ENCODE measurements around the gene METTL8.

Gene METTL8

GRCh38 chr2:171433763-171434012, at the start of gene METTL8:
TSS of gene METTL8 (minus strand) at chr2:171433990. CDS start at chr2:171392185, 41,805 bp downstream.
- ATAC-seq, result no peak
- Mint-ChIP-seq H3K4me3 (peak within 1 kb of the TSS; percentile 90), H3K36me3 (peaks cover 55% of the 10 kb centered on the region)

DNA sequence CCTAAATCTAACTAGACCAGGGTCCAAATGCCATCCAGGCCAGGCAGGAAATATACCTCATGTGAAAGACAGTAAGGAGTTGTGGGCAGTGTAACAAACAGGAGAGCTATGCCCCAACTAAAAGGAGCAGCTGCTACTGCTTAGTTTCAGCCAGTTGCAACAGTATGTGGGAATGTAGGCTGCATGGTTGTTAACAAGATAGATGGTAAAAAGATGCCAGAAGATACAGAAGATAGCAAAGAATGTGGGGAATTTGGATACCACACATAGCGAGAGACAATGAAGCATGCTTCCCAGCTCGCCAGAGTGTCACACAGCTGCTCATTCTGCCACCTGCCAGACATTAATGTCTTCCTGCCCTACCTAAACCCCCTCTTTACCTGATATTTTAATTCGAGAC, 49.1 kb upstream of the METTL8 start:
- Mint-ChIP-seq H3K4me3 (no peak overlapping the region), H3K36me3 (peaks cover 70% of the 10 kb centered on the region), H3K9me3 (no peaks in the 10 kb centered on the region), H3K4me1 (no peaks in the 10 kb centered on the region), H3K27ac (no peak overlapping the region), H3K27me3 (no peaks in the 10 kb centered on the region)
- ATAC-seq, result no peak

More at GRCh38 chr2:171433763-171434012, at the start of gene METTL8:
- peak within 1 kb of the TSS; percentile 92 for H3K27ac Mint-ChIP-seq
- no peaks in the 10 kb centered on the region for H3K27me3 Mint-ChIP-seq
- H3K9me3 Mint-ChIP-seq, result peaks cover 4% of the 10 kb centered on the region
- H3K4me1 Mint-ChIP-seq, result peaks cover 49% of the 10 kb centered on the region

- Mint-ChIP-seq H3K27me3 (no peaks in the 10 kb centered on the region), H3K4me1 (no peaks in the 10 kb centered on the region), H3K36me3 (peaks cover 71% of the 10 kb centered on the region), H3K27ac (no peak overlapping the region), H3K9me3 (no peaks in the 10 kb centered on the region), H3K4me3 (no peak overlapping the region)
- no peak for ATAC-seq
Observed at GRCh38 chr2:171482308-171482707, 48.5 kb upstream of the METTL8 start.

- peaks cover 61% of the 10 kb centered on the region for H3K36me3 Mint-ChIP-seq
- no peak overlapping the region for H3K4me3 Mint-ChIP-seq
- no peaks in the 10 kb centered on the region for H3K27me3 Mint-ChIP-seq
- no peak overlapping the region for H3K27ac Mint-ChIP-seq
- no peak for ATAC-seq
- H3K9me3 Mint-ChIP-seq, result no peaks in the 10 kb centered on the region
- no peaks in the 10 kb centered on the region for H3K4me1 Mint-ChIP-seq
Observed at GRCh38 chr2:171480908-171481307, 47.1 kb upstream of the METTL8 start.

GRCh38 chr2:171479154-171479814, 45.5 kb upstream of the METTL8 start:
- Mint-ChIP-seq H3K4me1 (no peaks in the 10 kb centered on the region), H3K27me3 (no peaks in the 10 kb centered on the region), H3K9me3 (no peaks in the 10 kb centered on the region), H3K27ac (no peak overlapping the region), H3K4me3 (no peak overlapping the region), H3K36me3 (peaks cover 63% of the 10 kb centered on the region)
- no peak for ATAC-seq

- H3K27me3 Mint-ChIP-seq, result no peaks in the 10 kb centered on the region
- no peak for ATAC-seq
- H3K9me3 Mint-ChIP-seq, result no peaks in the 10 kb centered on the region
- H3K27ac Mint-ChIP-seq, result no peak overlapping the region
- H3K36me3 Mint-ChIP-seq, result peaks cover 71% of the 10 kb centered on the region
- H3K4me3 Mint-ChIP-seq, result no peak overlapping the region
- no peaks in the 10 kb centered on the region for H3K4me1 Mint-ChIP-seq
Observed at GRCh38 chr2:171478345-171478744, 44.6 kb upstream of the METTL8 start.

DNA sequence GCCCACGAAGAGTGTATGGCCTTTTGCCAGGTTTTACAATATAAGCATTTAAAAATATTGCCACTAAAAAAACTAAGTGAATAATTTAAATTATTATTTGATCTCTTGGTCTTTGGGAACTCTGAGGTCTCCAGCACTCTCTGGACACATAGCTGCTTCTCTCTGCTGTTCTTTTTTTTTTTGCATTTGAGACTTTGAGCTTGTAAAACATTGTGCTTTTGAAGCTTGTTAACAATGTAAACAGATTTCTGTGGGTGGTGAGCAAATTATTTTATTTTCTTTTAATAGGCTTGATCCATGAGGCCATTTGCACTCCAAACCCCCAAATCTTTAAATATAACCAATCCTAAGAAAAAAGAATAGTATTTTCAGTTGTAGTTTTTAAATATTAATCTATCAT, 42.2 kb upstream of the METTL8 start:
- Mint-ChIP-seq H3K27ac (no peak overlapping the region), H3K9me3 (no peaks in the 10 kb centered on the region), H3K27me3 (no peaks in the 10 kb centered on the region), H3K4me1 (no peaks in the 10 kb centered on the region), H3K36me3 (peaks cover 67% of the 10 kb centered on the region), H3K4me3 (no peak overlapping the region)
- no peak for ATAC-seq

- Mint-ChIP-seq H3K4me3 (no peak overlapping the region), H3K4me1 (no peaks in the 10 kb centered on the region), H3K27ac (no peak overlapping the region), H3K9me3 (no peaks in the 10 kb centered on the region), H3K36me3 (peaks cover 63% of the 10 kb centered on the region), H3K27me3 (no peaks in the 10 kb centered on the region)
- ATAC-seq, result no peak
Observed at GRCh38 chr2:171470129-171470528, 36.3 kb upstream of the METTL8 start.

DNA sequence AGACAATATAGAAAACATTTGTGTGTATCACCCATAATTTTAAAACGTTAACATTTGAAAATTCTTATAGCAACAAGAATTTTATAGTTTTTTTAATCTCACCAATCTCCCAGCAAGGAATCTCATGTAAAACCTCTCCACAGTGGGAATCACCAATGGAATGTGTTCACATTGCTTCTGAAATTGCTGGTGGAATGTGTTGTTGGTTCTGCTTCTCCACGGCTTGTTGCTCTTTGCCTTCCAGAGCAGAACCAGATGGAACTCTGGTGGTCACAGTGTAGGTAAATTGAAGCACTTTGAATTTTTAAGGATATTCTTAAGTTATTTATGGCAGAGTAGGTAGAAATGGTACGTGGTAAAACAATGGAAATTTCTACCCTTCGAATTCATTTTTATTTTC, 35.4 kb upstream of the METTL8 start:
- Mint-ChIP-seq H3K4me3 (no peak overlapping the region), H3K9me3 (no peaks in the 10 kb centered on the region), H3K27ac (no peak overlapping the region), H3K27me3 (no peaks in the 10 kb centered on the region), H3K36me3 (peaks cover 57% of the 10 kb centered on the region), H3K4me1 (no peaks in the 10 kb centered on the region)
- ATAC-seq, result no peak

- H3K9me3 Mint-ChIP-seq, result peaks cover 5% of the 10 kb centered on the region
- H3K27me3 Mint-ChIP-seq, result no peaks in the 10 kb centered on the region
- no peaks in the 10 kb centered on the region for H3K4me1 Mint-ChIP-seq
- peaks cover 49% of the 10 kb centered on the region for H3K36me3 Mint-ChIP-seq
- no peak overlapping the region for H3K27ac Mint-ChIP-seq
- no peak overlapping the region for H3K4me3 Mint-ChIP-seq
- ATAC-seq, result no peak
Observed at GRCh38 chr2:171460537-171460936, 26.7 kb upstream of the METTL8 start.

DNA sequence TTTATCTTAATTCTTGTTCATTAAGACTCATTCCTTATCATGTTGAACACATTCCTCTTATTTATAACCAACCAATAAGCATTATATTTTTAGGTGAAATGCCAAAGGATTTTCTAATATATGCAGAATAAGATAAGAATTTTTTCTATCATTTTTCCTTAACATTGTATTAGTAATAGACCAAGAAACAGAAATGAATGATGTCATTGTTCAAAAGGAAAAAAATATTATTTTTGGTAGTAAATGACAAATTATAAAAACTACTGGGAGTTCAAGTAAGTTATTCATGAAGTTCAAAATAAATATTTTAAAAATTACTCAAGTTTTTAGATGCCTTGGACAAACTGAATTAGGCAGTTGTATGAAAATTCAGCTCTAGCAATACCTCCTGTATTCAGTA, 25.7 kb upstream of the METTL8 start:
- ATAC-seq, result no peak
- H3K36me3 Mint-ChIP-seq, result peaks cover 57% of the 10 kb centered on the region

DNA sequence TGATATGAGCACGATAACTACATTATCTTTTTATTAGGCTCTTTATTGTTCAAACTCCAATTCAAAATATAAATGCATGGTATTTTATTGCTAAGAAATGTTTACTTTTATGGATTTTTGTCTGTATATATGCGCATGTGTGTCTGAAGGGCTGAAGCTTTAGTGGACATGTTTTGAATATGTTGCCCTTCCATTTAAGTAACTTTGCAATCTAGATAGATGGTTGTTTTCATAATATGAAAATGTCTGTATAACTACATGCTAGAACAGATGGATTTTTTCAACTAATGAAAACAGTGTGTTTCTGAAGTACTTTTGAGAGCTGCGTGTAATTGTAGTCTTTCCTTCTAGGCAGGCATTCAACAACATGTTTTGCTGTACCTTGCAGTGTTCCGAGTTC, 19.0 kb upstream of the METTL8 start:
- no peak overlapping the region for H3K27ac Mint-ChIP-seq
- ATAC-seq, result no peak

More for the DNA sequence above, 25.7 kb upstream of the METTL8 start:
- no peaks in the 10 kb centered on the region for H3K27me3 Mint-ChIP-seq
- no peaks in the 10 kb centered on the region for H3K4me1 Mint-ChIP-seq
- H3K27ac Mint-ChIP-seq, result no peak overlapping the region
- H3K4me3 Mint-ChIP-seq, result no peak overlapping the region
- peaks cover 5% of the 10 kb centered on the region for H3K9me3 Mint-ChIP-seq

DNA sequence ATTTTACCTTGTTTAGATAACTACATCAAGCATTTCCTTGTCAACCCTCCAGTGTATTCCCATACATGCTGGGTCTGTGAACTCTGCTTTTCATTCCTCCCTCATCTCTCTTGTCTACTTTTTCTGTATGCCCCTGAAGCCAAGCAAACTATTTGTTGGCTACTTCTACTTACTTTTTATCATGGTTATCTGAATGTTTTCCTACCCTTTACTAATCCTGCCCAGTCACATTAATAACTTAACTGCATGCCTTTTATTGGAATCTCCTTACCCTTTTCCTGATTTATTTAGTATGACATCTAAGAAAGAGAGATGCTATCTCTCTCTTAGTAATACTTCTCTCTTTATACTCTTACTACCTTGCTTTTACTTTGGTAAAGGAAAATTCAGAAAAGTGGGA, 17.3 kb upstream of the METTL8 start:
- no peak for ATAC-seq
- Mint-ChIP-seq H3K4me1 (no peaks in the 10 kb centered on the region), H3K9me3 (peaks cover 3% of the 10 kb centered on the region), H3K27ac (no peak overlapping the region), H3K36me3 (peaks cover 51% of the 10 kb centered on the region), H3K4me3 (no peak overlapping the region), H3K27me3 (no peaks in the 10 kb centered on the region)

More for the DNA sequence above, 19.0 kb upstream of the METTL8 start:
- Mint-ChIP-seq H3K27me3 (no peaks in the 10 kb centered on the region), H3K9me3 (peaks cover 5% of the 10 kb centered on the region), H3K4me1 (no peaks in the 10 kb centered on the region), H3K36me3 (peaks cover 57% of the 10 kb centered on the region), H3K4me3 (no peak overlapping the region)

GRCh38 chr2:171447675-171448074, 13.9 kb upstream of the METTL8 start:
- H3K27ac Mint-ChIP-seq, result no peak overlapping the region
- no peaks in the 10 kb centered on the region for H3K4me1 Mint-ChIP-seq
- H3K27me3 Mint-ChIP-seq, result no peaks in the 10 kb centered on the region
- ATAC-seq, result no peak
- peaks cover 42% of the 10 kb centered on the region for H3K36me3 Mint-ChIP-seq
- no peaks in the 10 kb centered on the region for H3K9me3 Mint-ChIP-seq
- no peak overlapping the region for H3K4me3 Mint-ChIP-seq

DNA sequence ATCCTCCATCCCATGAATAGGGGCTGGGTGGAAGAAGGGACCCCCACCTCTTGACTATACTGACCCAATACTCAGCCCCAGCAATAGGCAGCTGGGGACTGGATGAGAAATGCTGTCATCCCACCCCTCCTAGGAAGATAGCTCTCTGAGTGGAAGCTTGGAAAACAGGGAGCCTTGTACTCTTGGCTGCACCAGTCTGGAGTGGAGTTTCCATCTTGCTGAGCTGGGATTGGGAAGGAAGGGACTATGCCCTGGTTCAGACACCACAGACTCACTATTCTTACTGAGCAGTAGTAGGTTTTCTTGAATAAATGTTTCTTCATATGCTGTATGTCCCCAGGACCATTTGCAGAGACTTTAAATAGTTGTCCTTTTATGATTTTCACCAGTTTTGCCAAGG, 7.7 kb upstream of the METTL8 start:
- H3K4me1 Mint-ChIP-seq, result peaks cover 28% of the 10 kb centered on the region
- H3K9me3 Mint-ChIP-seq, result no peaks in the 10 kb centered on the region
- no peak overlapping the region for H3K27ac Mint-ChIP-seq
- H3K27me3 Mint-ChIP-seq, result no peaks in the 10 kb centered on the region
- peaks cover 54% of the 10 kb centered on the region for H3K36me3 Mint-ChIP-seq
- no peak for ATAC-seq
- no peak overlapping the region for H3K4me3 Mint-ChIP-seq

GRCh38 chr2:171436307-171436706, 2.5 kb upstream of the METTL8 start:
- Mint-ChIP-seq H3K9me3 (no peaks in the 10 kb centered on the region), H3K4me1 (peaks cover 61% of the 10 kb centered on the region), H3K27ac (no peak overlapping the region), H3K4me3 (no peak overlapping the region), H3K36me3 (peaks cover 57% of the 10 kb centered on the region), H3K27me3 (no peaks in the 10 kb centered on the region)
- ATAC-seq, result no peak

Measured in stimulated activated memory B cell treated with anti-CD40 and anti-IgM and Interleukin-4, amounts not matched to agents 10 μg/mL and 1 μg/mL and 100 μg/mL, for 72 hours (primary cell).